HG03103 (cell line): ENCODE data around the gene MUC20.
"Not testable (repeated sequence)": the region's sequence is repeated elsewhere in the genome, so short reads cannot be mapped to it uniquely, and the experiment has no call there.

Source experiments
- ATAC-seq: cut with Tn5 transposase; IDR thresholded peaks from one replicate; pipeline ENCODE4 v1.9.1; 2021; ENCODE audit warnings: low read depth; ENCODE audit not compliant: unreplicated experiment

Gene MUC20, protein sequence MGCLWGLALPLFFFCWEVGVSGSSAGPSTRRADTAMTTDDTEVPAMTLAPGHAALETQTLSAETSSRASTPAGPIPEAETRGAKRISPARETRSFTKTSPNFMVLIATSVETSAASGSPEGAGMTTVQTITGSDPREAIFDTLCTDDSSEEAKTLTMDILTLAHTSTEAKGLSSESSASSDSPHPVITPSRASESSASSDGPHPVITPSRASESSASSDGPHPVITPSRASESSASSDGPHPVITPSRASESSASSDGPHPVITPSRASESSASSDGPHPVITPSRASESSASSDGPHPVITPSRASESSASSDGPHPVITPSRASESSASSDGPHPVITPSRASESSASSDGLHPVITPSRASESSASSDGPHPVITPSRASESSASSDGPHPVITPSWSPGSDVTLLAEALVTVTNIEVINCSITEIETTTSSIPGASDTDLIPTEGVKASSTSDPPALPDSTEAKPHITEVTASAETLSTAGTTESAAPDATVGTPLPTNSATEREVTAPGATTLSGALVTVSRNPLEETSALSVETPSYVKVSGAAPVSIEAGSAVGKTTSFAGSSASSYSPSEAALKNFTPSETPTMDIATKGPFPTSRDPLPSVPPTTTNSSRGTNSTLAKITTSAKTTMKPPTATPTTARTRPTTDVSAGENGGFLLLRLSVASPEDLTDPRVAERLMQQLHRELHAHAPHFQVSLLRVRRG

DNA sequence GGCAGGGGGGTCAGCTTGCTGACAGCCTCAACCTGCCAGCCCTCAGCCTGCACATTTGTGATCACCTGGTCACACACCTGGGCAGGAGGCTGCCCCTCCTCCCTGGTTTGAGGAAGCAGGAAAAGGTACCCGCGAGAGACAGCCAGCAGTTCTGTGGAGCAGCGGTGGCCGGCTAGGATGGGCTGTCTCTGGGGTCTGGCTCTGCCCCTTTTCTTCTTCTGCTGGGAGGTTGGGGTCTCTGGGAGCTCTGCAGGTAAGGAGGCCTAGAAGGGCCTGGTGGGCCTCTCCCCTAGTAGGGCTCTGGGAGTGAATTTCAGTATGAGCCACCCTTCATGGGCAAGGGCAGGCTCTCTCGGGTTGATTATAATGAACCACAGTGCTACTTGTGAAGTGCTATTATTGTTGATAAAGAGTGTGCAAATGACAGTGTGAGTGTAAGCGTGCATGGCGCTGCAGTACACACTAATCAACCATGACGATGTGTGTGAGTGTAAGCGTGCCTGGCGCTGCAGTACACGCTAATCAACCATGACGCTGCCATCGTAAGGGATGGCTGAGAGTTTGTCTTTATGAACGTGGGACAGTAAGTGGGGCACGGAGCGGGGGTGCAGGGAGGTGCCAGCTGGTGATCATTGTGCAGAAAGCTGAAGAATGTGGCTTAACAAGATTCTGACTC is at the start of gene MUC20:
Gene MUC20 (plus strand): TSS at position 148 of the 676 bp plus-strand sequence. CDS start 30 bp downstream, at position 178.
- ATAC-seq, result not testable (repeated sequence)

DNA sequence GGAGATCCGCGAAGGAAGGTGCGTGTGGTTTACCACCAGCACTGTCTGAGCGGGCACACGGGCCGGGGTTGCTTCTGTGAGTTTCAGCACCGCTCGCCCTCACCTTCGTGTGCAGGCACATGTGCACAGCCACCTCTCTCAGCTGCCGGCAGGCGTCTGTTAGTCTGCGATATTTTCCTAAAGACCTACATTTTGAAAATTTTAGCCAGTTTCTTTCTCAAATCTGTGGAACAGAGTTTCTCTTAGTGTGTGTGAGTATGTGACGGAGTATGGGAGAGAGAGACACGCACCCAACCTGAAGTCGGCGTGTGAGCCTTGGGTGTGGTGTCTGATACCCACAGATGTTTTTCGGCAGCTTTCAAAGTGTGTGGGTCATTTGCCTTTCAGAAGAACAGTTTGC is 49.5 kb upstream of the MUC20 start:
- ATAC-seq, result not testable (repeated sequence)

DNA sequence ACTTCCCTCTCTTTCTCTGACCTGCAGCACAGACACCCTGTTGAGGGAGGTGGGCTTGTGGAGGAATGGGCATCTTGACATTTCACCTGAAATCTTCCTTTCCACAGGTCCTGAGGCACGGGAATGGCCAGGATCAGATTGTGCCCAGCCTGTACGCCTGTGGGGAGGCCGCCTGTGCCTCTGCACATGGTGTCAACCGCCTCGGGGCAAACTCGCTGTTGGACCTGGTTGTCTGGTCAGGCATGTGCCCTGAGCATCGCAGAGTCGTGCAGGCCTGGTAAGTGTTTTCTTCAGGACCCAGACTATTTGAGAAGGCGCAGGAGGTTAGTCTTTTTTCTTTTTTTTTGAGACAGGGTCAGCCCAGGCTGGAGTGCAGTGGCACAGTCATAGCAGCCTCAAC is 47.1 kb upstream of the MUC20 start:
- ATAC-seq, result not testable (repeated sequence)

DNA sequence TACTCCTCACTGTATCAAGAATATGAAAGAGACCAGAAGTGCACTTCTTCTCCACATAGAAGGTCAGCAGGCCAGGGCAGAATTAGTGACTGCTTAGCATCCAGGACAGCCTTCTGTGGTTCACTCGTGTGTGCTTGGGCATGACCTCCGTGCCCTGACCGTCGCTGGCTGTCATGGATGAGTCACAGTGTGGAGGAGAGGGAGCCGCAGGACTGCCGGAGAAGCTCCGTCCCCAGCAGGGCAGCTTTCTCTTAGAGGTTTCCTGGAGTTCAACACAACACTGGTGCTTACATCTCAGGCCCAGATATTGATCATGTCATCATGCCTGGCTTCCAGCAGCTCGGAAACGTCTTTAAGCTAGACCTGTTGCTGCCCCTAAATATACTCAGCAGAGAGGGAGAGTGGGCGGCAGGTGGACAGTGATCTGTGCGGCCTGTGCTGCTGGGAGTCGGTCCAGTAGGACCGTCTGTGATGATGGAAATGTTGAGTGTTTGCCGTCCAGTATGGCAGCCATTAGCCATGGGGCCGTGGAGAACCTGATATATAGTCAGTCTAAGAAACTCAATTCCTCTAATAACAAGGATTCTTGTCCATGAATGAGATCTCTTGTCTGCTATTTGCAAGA is 42.3 kb upstream of the MUC20 start:
- ATAC-seq, result not testable (repeated sequence)

DNA sequence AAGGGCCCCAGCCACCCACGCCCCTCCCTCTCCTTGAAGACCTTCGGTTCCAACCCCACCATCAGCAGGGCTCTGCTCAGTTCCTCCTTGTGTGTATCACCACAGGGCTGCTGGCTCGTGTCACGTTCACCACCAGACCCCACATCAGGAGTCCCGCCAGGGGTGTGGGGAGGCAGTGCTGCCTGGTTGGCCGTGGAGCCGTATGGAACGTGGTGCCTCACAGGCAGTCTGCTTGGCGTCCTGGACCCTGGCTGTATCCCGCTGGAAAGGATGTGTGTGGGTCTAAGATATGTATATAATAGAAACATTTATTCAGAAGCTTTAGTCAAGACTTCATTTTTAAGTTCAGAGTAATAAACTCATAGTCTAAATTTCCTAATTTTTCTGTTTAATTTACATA is 40.1 kb upstream of the MUC20 start:
- ATAC-seq, result not testable (repeated sequence)

DNA sequence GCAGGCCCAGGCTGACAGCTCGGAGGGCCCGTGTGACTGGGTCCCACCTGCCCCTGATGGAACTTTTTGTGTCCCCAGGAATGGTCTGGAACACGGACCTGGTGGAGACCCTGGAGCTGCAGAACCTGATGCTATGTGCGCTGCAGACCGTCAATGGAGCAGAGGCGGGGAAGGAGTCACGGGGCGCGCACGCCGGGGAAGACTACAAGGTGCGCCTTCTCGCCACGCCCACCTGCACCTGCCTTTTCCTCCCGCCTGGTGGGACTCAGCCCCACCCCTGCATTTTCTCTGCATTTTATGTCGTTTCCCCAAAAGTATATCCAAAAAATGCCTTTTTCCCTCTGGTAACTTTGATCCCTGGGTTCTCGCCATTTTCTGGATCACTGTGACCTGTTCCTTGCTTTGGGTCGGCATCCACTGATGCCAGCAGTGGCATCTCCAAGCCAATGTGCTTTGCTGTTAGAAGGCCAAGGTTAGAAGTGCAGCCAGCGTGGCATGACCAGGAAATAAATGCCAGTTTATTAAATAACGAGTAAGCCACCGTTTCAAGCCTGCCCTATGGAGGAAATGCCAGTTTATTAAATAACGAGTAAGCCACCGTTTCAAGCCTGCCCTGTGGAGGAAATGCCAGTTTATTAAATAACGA is 39.2 kb upstream of the MUC20 start:
- ATAC-seq, result not testable (repeated sequence)

DNA sequence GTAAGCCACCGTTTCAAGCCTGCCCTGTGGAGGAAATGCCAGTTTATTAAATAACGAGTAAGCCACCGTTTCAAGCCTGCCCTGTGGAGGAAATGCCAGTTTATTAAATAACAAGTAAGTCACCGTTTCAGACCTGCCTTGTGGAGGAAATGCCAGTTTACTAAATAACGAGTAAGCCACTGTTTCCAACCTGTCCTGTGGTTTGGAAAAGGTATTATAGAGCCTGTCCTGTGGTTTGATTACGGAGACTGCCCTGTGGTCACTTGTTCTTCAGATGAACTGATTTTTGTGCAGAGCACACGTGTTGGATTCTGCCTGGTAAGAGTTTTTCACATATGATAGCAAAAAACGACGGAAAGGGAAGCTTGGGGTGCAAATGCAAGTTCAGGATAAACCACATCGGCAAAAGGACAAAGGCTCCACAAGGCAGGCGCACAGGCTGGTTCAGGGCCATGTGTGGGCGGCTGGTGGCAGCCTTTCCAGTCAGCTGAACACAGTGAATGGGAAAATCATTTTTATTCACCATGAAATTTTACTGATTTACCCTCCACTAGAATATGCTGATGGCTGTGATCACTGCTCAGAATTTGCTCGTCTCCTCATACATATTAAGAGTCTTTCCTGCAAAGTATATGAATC is 38.6 kb upstream of the MUC20 start:
- ATAC-seq, result not testable (repeated sequence)

DNA sequence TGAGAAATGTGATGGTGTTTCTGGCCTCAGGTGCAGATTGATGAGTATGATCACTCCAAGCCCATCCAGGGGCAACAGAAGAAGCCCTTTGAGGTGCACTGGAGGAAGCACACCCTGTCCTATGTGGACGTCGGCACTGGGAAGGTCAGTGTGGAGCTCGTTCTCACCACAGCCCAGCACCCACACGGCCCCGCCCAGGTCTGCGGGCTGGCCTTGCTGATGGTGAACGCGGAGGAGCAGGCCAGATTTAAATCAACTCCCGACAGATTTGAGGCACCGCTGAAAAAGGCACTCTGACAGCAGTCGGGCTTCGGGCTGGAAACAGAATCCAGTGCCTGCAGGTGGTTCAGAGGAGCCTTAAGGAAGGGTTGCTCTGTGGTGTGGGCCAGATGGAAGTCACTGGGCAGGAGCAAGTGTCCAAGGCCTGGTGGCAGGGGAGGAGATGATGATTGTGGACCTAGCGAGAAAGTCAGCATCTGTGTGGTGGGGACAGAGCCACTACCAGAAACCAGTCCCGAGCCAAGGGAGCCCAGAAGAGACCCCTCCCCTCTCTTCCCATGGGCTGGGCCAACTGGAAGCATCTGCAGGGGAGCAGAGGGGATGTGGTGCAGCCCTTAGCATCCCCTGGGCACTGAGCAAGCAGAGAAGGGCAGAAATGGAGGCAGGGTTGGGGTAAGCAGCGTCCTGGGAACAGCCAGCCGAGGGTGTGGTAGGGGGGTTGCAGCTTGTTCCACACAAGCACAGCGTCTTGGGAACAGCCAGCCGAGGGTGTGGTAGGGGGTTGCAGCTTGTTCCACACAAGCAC is 36.9 kb upstream of the MUC20 start:
- ATAC-seq, result not testable (repeated sequence)

DNA sequence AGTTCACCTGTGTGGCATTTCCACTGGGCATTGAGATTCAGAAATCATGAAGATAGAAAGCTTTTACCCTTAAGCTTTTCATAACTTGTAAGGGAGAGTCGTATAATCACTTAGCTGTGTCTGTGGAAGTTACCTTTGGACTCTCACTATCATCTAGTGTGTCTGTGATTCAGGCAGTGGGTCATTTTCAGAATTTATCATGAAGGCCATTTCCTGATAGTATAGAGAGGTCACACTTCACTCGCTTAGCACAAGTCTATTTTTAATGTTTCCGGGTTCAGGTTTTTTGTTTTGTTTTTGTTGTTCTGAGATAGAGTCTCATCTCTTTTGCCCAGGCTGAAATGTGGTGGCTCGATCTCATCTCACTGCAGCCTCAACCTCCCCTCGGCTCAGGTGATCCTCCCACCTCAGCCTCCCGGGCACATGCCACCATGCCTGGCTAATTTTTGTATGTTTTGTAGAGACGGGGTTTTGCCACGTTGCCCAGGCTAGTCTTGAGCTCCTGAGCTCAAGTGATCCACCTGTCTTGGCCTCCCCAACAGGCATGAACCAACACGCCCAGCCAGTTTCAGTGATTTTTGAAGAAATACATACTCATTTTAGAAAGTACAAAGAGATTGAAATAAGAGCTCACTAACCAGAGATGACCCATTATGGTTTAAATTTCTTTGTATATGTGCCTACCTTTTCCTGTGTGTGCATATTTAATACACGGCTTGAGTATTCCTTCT is 36.1 kb upstream of the MUC20 start:
- not testable (repeated sequence) for ATAC-seq

DNA sequence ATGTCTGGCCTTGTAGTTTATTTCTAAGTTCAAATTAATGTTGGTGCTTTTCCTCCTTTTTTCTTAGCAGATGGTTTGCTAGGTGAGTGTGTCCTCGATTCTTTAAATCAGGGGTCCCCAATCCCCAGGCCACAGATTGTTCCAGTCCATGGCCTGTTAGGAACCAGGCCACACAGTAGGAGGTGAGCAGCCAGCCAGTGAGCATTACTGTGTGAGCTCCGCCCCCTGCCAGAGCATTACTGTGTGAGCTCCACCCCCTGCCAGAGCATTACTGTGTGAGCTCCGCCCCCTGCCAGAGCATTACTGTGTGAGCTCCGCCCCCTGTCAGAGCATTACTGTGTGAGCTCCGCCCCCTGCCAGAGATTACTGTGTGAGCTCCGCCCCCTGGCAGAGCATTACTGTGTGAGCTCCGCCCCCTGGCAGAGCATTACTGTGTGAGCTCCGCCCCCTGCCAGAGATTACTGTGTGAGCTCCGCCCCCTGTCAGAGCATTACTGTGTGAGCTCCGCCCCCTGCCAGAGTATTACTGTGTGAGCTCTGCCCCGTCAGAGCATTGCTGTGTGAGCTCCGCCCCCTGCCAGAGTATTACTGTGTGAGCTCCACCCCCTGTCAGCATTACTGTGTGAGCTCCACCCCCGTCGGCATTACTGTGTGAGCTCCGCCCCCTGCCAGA is 34.1 kb upstream of the MUC20 start:
- not testable (repeated sequence) for ATAC-seq

DNA sequence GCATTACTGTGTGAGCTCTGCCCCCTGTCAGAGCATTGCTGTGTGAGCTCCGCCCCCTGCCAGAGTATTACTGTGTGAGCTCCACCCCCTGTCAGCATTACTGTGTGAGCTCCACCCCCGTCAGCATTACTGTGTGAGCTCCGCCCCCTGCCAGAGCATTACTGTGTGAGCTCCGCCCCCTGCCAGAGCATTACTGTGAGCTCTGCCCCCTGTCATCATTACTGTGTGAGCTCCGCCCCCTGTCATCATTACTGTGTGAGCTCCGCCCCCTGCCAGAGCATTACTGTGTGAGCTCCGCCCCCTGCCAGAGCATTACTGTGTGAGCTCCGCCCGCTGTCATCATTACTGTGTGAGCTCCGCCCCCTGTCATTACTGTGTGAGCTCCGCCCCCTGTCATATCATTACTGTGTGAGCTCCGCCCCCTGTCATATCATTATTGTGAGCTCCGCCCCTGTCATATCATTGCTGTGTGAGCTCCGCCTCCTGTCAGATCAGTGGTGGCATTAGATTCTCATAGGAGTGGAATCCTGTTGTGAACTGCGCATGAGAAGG is 33.5 kb upstream of the MUC20 start:
- ATAC-seq, result not testable (repeated sequence)

DNA sequence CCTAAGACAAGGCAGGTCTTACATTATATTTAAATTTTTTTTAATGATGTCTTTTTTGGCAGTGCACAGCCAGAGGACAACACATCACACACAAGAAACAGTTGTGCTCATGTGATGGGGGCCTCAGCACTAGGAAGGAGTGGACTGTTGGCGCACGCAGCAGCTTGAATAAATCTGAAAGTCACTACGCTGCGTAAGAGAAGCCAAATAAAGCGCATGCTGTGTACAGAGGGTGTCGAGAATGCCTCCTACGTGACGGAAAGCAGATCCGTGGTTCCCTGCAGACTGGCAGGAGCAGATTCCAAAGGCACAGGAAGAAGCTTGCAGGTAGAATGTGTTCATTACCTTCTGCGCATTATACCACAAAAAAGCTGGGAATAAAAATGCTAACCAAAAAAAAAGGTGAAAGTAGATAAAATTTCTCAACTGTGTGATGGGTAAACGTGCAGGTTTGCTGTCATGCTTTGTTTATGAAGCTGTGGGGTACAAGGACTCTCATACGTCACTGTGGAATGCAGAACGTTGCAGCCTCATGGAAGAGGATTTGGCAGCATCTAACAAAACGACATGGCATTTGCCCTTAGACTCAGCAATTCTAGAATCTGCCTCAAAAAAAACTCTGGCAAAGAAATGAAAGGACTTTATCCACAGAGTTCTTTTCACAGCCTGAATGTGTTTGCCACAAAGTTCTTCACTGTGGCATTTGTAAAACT is 32.2 kb upstream of the MUC20 start:
- not testable (repeated sequence) for ATAC-seq

DNA sequence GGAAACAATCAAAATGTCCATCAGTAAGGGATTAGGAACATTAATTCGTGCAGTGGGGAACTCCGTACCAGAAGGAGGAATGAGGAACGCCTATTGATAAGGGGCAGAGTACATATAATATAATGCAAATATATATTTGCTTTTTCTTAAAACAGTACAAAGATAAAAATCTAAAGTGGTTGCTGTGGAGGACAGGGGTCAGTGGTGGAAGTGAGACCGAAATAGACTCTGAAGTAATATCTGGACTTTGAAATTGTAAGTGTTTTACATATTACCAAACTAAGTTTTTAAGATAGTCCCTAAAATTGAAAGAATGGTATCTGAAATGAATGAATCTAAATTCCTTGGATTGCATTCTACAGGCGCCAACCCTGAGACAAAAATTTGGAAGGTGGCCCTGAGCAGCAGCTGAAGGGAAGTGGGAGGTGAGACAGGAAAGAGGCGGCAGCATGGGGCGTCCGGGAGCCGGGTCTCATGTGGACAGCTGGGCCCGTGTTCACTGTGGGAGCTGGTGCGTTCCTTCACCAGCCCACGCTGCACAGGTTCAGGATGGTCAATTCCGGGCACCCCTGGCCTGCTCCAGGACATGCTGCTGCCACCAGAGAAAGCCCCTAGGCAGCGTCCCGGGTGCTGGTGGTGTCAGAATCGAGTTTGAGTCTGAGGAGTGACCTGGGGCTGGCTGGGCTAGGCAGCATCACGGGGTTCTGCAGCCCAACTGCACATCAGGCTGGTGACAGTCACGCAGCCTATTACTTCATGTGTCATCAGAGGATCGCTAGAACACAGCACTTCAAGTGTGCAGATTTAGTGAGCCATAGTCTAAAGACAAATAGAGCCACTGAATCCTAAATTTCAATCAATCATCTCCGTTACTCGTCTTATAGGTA is 31.4 kb upstream of the MUC20 start:
- not testable (repeated sequence) for ATAC-seq

DNA sequence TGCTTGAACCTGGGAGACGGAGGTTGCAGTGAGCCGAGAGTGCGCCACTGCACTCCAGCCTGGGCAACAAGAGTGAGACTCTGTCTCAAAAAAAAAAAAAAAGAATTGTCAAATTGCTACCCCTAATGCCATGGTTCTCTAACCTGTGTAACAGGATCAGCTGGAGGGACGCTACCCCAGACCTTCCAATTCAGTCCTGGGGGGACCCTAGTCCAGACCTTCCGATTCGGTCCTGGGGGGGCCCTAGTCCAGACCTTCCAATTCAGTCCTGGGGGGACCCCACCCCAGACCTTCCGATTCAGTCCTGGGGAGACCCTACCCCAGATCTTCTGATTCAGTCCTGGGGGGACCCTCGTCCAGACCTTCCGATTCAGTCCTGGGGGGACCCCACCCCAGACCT is 29.8 kb upstream of the MUC20 start:
- ATAC-seq, result no peak

DNA sequence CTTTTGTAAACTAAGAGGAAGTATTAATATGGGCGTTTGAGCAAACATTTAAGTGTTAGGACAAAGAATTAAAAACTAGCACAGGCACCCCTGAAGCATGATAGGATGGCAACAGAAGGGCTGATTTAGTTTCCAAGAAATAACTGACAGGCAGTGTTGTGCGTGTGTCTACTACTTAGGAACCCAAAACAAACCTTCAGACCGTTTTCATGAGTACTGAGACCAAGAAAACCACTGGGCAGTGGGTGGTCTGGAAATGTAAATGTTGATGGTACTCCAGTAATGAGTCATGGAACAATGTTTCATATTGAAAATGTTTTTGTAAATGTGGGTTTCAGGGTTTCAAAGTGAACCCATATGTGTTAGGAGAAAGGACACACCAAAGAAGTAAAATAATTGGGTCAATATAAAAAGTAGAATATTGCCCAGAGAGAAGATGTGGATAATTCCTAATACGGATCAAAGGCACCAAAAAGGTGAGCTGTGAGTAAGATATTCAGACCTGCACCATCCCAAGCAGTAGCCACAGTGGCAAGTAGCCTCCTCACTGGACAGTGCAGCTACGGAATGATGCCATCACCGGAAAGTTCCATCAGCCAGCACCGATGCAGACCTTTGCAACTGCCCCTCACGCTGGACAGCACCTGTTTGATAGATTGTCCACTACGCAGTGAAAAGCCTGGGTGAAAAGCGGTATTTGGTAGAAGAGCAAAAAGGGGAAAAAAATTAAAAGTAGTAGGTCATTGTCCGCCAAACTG is 29.0 kb upstream of the MUC20 start:
- not testable (repeated sequence) for ATAC-seq
